Endothelial cell of umbilical vein (primary cell): ENCODE measurements around the gene PKD1.
"Not testable (repeated sequence)": the region's sequence is repeated elsewhere in the genome, so short reads cannot be mapped to it uniquely, and the experiment has no call there.

ENCODE experiments used
- CTCF ChIP-seq, 2 donors: IDR thresholded peaks; 1 replicate in 1 of 2; 2 replicates in 1 of 2; pipeline ENCODE4 v1.5.1; 2011; ENCODE audit warnings: low read length in 2 of 2, mild to moderate bottlenecking in 2 of 2, moderate library complexity in 2 of 2, control low read depth in 1 of 2, inconsistent platforms in 1 of 2, low read depth in 1 of 2; ENCODE audit not compliant: insufficient read depth in 1 of 2; ENCODE audit errors: extremely low read depth in 1 of 2
- EZH2 ChIP-seq: IDR thresholded peaks from 2 replicates; pipeline ENCODE4 v1.6.1; 2012; ENCODE audit warnings: borderline replicate concordance, low read depth, mild to moderate bottlenecking, moderate library complexity, low read length, inconsistent platforms; ENCODE audit not compliant: severe bottlenecking
- FOS ChIP-seq: IDR thresholded peaks from 2 replicates; pipeline ENCODE4 v1.6.1; 2011; ENCODE audit warnings: mild to moderate bottlenecking, low read length, moderate library complexity, borderline replicate concordance; ENCODE audit not compliant: insufficient read depth
- GATA2 ChIP-seq: IDR thresholded peaks from 2 replicates; pipeline ENCODE4 v1.7.0; 2011; ENCODE audit warnings: low read depth, mild to moderate bottlenecking, moderate library complexity, mixed read lengths, low read length; ENCODE audit not compliant: insufficient read length, insufficient read depth
- JUN ChIP-seq: IDR thresholded peaks from 2 replicates; pipeline ENCODE4 v1.6.1; 2011; ENCODE audit warnings: borderline replicate concordance, low read depth; ENCODE audit not compliant: insufficient read length, insufficient read depth
- MAX ChIP-seq: IDR thresholded peaks from 2 replicates; pipeline ENCODE4 v1.6.1; 2011; ENCODE audit not compliant: insufficient read depth, insufficient read length
- MYC ChIP-seq: IDR thresholded peaks from one replicate; pipeline ENCODE4 v1.6.1; 2011; ENCODE audit warnings: mild to moderate bottlenecking, low read depth, low read length
- POLR2A ChIP-seq: IDR thresholded peaks from 2 replicates; pipeline ENCODE4 v1.6.1; 2012; ENCODE audit warnings: low read depth, mild to moderate bottlenecking, control low read depth, low read length
- POLR2AphosphoS5 ChIP-seq: IDR thresholded peaks from 2 replicates; pipeline ENCODE4 v1.6.1; 2012; ENCODE audit warnings: low read depth, mild to moderate bottlenecking, control low read depth, low read length, moderate library complexity; ENCODE audit not compliant: insufficient read depth

GRCh38 chr16:2126928-2127556 lies 8.7 kb downstream of the PKD1 start:
- TF ChIP-seq CTCF (IDR thresholded peaks at IDR 0.05; ENCODE audit: extremely low read depth in 1 of 2, insufficient read depth in 1 of 2, low read depth in 1 of 2, low read length in 2 of 2); POLR2AphosphoS5; EZH2; POLR2A; MAX; JUN; GATA2; FOS; MYC: not testable (repeated sequence)
